UCSD-AML1 (cell line): ENCODE measurements around the gene MINDY4B.

Source experiments
- DNase-seq: peaks from one replicate; lab custom pipeline; 2025; ENCODE audit not compliant: unreplicated experiment; lab: John Stamatoyannopoulos, UW

MINDY4B gene

DNA sequence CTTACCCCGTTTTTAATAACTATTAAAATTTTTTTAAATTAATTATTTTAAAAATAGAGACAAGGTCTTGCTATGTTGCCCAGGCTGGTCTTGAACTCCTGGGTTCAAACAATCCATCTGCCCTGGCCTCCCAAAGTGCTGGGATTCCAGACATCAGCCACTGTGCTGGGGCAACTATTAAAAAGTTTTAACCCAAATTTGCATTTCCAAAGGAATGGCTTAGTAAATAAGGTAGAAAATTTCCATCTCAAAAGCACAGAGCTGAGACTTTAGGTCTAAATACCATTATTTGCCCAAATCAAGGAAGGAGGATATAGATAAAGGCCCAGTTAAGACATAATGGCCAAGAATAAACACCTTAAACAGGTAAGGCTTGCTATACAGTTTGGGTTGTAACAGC, 56.4 kb downstream of the MINDY4B start:
- DNase-seq: no peak

DNA sequence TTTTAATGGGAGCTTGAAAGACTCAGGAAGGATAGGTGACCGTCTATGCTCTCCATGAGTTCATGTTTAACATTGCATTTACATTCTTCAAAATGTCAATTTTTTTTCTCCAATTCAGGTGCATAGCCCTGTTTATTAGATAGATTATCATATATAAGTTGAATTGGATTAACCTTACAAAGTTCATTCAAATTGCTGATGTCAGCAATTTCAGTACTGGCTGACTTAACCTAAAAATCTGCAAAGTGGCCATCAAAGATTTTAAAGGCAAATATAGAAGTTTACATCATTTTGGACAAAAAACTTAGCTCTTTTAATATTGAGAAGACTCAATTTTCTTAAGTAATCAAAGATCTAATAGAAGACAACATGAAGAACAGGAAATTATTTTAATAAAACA, 57.8 kb downstream of the MINDY4B start:
- no peak for DNase-seq

DNA sequence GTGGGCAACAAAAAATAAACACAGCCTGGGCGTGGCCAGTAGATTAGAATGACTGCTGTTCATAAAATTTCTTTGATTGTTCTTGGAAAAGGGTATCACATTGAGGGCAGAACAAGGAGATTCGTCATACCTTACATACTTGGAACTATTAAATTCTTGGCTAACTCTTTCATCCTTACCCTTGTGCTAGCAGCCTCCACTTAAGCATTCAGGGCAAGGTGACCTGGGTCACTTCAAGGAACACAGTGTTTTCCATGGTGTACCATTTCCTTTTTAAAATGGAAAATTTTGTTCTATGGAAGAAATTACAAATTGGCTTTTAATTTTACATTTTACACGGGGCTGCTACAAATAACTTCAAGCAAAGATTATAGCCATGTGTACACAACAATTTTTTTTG, 60.8 kb downstream of the MINDY4B start:
- DNase-seq: no peak

DNA sequence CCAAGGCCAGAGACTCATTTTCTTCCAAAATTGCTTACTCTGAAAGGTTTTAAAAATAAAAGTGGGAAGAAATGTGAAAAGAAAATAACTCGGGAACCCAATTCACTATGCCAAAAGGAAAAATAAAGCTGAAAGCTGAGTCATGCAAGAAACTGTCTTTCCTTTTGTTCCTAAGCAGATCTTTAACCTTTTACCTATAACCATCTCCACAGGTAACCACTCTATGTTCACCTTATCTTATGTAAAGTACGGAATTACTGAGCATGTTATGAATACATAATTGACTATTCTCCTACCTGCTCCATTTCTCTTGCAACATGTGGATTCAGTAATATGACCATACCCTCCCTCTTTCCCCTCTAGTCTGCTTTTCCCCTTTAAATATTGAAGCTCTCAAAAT, 62.0 kb downstream of the MINDY4B start:
- DNase-seq: no peak

DNA sequence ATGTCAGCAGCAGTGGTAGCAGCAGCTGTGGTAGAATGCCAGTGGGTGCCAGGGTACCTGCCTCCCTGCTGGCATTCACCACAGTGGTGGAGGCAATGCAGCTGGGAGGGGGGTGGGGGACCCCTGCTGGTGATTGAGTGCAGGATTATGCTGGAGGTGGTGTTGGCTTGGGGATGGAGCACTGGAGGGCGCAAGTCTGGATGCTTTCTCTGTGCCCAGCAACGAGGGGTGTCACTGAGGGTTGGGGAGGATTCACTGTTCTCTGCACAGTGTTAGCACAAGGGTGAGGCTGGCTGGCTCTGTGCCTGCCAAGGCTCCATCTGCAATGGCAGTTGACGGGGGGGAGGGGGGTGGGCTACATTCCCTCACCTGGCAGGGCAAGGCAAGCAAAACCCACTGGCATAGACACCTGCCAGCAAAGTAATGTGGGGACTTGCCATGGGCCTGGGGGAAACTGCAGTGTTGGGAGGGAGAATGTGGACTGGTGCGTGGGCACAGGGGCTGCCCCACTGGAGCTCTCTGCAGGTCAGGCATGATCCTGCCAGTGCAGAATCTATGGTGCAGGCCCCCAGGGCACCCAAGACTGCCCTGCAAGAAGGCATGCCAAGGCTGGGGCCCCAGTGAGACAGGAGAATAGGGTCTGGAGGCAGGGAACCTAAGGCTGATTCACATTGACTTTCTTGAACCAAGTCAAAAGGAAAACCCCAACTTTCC, 64.3 kb downstream of the MINDY4B start:
- DNase-seq: no peak

DNA sequence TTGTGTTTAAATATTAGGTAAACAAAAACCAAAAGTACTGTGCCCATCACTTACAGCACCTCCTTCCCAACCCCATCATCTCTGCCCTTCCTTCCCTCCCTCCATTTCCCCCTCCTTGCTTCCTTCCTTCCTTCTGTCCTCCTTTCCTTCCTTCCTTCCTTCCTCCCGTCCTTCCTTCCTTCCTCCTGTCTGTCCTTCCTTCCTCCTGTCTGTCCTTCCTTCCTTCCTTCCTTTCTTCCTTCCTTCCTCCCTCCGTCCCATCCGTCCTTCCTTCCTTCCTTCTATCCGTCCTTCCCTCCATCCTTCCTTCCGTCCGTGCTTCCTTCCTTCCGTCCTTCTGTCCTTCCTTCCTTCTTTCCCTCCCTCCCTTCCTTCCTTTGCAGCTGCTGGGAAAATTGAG, 74.5 kb downstream of the MINDY4B start:
- DNase-seq: no peak

DNA sequence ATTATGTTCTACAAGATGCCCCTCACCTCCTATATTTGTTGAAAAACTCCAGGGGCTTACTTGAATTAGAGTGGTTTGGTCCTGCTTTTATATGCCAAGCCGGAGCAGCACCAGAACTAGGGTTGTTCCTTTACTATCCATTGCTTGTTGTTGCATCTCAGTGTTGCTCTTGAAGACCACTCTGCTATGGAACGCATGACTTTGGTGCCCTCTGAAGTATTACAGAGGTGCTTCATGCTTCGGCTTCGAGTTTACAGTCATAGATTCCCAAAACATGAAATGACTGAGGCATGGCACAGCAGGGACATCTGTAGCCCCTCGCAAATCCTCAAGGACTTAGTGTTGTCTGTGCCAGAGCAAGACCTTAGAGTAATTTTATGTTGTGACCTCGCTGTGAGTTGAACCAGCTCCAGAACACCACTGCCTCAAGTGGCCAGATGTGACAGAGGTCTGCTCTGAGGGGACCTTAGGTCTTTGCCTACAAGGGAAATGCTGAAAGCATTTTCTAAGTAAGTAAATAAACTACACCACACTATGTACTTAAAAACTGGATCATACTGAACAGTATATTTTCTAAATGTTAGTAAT, 75.1 kb downstream of the MINDY4B start:
- DNase-seq: no peak

DNA sequence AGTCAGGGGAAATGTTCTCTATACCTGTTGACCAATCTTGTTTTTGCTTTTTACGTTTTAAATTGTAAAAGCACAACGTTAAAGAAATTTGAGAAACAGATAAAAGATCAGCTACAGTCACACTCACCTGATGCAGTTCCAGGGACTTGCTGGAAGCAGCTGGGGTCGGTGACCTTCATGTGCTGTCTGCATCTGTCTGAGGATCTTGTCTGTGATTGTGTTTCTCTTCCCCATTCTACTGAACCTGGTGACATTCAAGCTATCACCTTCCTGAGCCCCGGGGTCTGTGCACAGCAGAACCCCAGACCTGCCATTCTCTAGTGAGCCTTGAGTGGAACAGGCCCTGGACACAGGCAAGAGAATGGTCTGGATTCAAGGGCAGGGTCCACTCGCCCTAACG, 75.8 kb downstream of the MINDY4B start:
- no peak for DNase-seq

DNA sequence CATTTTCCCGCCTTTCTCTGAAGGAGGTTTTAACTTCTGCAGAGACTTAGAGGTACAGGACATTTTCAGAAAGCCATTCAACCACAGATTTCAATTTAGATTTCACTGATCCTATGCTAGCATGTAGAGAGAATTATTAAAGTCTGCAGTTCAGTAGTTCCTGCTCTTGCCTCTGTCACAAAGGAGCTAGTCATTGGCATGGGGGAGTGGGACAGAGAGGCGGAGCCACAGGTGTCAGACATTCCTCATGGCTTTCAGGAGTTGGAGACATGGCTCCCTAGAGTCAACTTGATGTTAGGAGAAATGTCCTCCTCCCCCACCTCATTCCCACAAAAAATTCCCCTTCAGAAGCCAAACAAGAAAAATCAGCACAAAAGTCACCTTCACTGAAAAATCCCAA, 76.2 kb downstream of the MINDY4B start:
- no peak for DNase-seq

DNA sequence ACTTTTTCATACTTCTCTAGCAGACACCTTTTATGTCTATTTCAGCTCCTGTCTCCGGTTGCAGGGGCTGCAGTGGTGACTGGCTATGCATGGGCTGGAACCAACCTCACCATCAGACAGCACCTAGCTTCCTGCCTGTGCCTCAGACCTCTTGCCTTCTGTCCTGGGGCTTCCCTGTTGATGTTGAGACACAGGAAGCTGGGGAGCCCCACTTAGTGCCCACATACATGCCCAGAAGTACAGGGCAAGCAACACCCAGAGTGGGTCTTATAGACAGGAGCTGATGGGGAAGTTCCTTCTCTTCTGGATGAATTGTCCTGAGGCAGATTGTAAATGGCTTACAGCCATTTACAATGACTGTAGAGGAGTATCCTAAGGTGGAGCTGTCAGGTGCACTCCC, 77.0 kb downstream of the MINDY4B start:
- DNase-seq: no peak

DNA sequence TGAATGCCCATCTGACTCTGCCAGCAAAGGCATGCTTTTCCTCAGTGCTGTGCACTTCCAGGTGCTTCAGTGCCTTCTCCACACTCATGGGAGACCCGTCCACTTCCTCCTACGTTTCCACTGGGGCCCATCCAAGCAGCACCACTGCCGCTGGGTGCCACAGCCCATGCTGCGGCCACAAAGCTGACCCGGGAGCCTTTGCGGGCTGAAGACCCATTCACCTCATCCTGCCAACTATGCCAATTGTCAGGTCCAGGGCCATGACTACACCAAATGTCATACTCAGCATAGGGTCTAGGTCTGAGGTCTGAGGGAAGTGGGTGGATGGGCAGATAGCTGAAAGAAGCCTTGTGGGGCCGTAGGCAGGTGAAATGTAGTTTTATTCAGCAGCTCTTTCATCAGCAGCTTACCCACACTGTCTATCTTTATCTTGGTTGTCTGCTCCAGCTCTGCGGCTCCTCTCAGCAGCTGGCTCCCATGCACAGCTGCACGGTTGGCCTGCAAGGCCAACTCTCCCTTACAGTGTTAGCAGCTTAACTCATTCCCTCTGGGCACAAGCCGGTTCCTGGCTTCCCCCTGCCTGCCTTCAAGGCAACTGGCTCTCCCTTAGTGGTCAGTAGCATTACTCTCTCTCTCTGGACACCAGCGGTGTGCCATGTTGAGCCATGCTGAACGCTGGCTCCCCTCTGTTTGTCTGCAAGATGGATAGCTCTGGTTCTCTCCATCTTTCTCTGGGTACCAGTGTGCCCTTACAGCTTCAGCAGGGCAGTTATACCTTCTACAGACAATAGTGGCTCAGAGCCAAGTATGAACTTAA, 78.6 kb downstream of the MINDY4B start:
- DNase-seq: no peak

DNA sequence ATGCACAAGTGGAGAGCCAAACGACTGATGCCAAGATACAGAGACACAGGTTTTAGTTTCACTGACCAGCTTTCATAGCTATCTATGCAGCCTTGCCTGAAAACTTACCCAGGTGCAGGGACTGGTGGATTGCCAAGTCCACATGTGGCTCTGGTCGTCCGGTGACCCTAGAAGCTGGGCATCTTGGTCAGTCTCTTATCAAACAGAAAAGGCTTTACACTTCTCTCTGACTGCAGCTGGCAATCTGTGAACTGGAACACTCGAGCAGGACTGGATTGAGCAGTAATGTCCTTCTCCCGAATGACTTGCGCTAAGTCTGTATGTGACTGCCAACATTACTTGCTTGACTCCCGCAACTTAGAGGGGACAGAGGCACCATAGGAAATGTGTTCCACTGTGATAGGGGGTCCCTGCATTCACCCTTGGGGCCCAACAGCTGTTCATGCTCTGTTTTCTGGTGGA, 79.3 kb downstream of the MINDY4B start:
- DNase-seq: no peak

DNA sequence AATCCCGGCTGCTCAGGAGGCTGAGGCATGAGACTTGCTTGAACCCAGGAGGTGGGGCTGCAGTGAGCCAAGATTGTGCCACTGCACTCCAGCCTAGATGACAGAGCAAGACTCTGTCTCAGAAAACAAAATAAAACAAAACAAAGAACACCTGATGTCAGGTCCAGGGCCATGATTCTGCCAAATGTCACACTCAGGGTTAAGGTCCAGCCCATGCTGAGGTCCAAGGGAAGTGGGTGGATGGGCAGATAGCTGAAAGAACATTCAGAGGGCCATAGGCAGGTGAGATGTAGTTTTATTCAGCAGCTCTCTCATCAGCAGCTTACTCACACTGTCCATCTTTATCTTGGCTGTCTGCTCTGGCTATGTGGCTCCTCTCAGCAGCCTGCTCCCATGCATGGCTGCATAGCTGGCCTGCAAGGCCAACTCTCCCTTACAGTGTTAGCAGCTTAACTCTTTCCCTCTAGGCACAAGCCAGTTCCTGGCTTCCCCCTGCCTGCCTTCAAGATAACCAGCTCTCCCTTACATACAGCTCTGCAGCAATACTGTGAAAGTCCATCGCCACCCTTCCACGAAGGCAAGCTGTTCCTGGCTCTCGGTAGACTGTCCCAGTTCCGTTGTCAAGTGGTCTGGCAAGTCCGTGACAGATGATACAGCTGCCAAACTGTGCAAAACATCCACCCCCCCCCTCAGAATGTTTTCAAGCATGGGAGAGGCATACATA, 79.9 kb downstream of the MINDY4B start:
- DNase-seq: no peak

DNA sequence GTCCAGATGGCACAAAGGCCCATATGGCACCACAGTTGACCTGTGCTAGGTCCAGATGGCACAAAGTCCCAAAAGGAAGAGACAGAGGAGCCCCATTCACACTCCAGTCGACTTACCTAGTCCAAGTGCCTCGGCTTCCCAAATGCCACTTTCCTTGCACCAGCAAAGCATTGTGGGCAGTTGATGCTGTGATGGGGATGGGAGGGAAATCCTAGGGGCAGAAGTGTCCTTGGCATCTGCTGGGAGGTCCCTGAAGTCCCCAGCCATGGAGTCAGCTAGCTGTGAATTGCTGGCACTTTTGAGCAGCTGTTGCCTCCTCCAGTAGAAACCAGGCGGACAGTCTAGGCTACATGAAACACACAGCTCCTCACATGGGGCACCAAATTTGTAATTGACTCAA, 82.0 kb downstream of the MINDY4B start:
- DNase-seq: no peak

DNA sequence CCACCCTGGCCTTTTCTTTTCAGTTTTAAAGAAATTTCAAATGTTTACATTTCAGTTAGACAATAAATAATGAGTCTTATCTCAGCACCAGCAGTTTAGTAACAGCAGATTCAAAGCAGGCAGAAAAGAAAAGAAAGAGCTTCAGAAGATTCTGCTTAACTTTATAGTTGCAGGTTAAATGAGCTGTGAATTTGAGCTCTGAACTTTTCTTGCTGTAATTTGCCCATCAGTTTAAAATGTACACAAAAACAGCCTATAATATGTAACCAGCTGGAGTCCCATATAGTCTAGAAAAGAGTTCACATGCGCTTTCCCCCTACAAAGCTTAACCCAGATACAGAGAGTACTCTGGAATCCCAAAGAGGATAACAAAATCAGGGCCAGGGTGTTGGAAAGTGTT, 82.6 kb downstream of the MINDY4B start:
- no peak for DNase-seq
